H1 (cell line): ENCODE data around the gene GRK3.

ENCODE experiments used
- ATF3 ChIP-seq: IDR thresholded peaks from 2 replicates; pipeline ENCODE4 v1.6.1; 2011; ENCODE audit warnings: low read depth, mild to moderate bottlenecking, low read length; ENCODE audit not compliant: insufficient read depth
- CHD2 ChIP-seq: IDR thresholded peaks from 2 replicates; pipeline ENCODE4 v1.6.1; 2012; ENCODE audit warnings: low read length, improper control_type of control experiment
- CTCF ChIP-seq, 3 experiments: IDR thresholded peaks; 1 replicate in 2 of 3; 2 replicates in 1 of 3; pipeline versions ENCODE4 v1.5.1 to v1.6.1; 2011; ENCODE audit warnings: low read length in 3 of 3, mild to moderate bottlenecking in 3 of 3, inconsistent platforms in 2 of 3, low read depth in 1 of 3, moderate library complexity in 1 of 3; ENCODE audit not compliant: insufficient read depth in 1 of 3; ENCODE audit errors: control extremely low read depth in 1 of 3
- E2F6 ChIP-seq: IDR thresholded peaks from 2 replicates; pipeline ENCODE4 v1.6.1; 2012; ENCODE audit warnings: inconsistent platforms
- EGR1 ChIP-seq: IDR thresholded peaks from 2 replicates; pipeline ENCODE4 v1.6.1; 2011; ENCODE audit warnings: low read depth, low read length, borderline replicate concordance
- EZH2 ChIP-seq: fragments of 200-600 bp; sonication (generic); IDR thresholded peaks from 2 replicates; pipeline ENCODE4 v1.7.1; 2012; ENCODE audit warnings: low read depth, mild to moderate bottlenecking, moderate library complexity, low read length, inconsistent platforms; ENCODE audit not compliant: severe bottlenecking
- GABPA ChIP-seq: IDR thresholded peaks from 2 replicates; pipeline ENCODE4 v1.6.1; 2011; ENCODE audit warnings: mild to moderate bottlenecking, low read length, moderate library complexity, borderline replicate concordance; ENCODE audit not compliant: insufficient read depth
- GTF2F1 ChIP-seq: IDR thresholded peaks from 2 replicates; pipeline ENCODE4 v1.6.1; 2012; ENCODE audit warnings: low read depth, low read length, improper control_type of control experiment, borderline replicate concordance
- PHF8 ChIP-seq: fragments of 200-600 bp; sonication (generic); conservative IDR thresholded peaks from 2 replicates; pipeline ENCODE4 v1.7.1; 2012; ENCODE audit warnings: low read depth, mild to moderate bottlenecking, inconsistent platforms, low read length, moderate library complexity
- POLR2A ChIP-seq, 2 experiments: IDR thresholded peaks; 1 replicate in 1 of 2; 2 replicates in 1 of 2; pipeline ENCODE4 v1.6.1; 2011; ENCODE audit warnings: low read depth in 2 of 2, low read length in 2 of 2, mild to moderate bottlenecking in 2 of 2; ENCODE audit errors: control extremely low read depth in 1 of 2
- RFX5 ChIP-seq: IDR thresholded peaks from 2 replicates; pipeline ENCODE4 v1.6.1; 2011; ENCODE audit warnings: low read depth, low read length, improper control_type of control experiment, borderline replicate concordance
- SIRT6 ChIP-seq: IDR thresholded peaks from one replicate; pipeline ENCODE4 v1.7.1; 2012; ENCODE audit warnings: low read length, inconsistent platforms
- SP2 ChIP-seq: IDR thresholded peaks from 2 replicates; pipeline ENCODE4 v1.6.1; 2012; ENCODE audit warnings: mild to moderate bottlenecking, low read length, inconsistent platforms
- YY1 ChIP-seq: IDR thresholded peaks from 2 replicates; pipeline ENCODE4 v1.6.1; 2011; ENCODE audit warnings: low read depth, mild to moderate bottlenecking, low read length

- TF ChIP-seq GTF2F1 (no peak), EGR1 (no peak), CTCF (IDR thresholded peaks at IDR 0.05; ENCODE audit: control extremely low read depth in 1 of 3, insufficient read depth in 1 of 3, low read depth in 1 of 3, low read length in 3 of 3) (no peak), E2F6 (no peak), POLR2A (IDR thresholded peaks at IDR 0.05; ENCODE audit: control extremely low read depth in 1 of 2, low read depth in 2 of 2, low read length in 2 of 2) (no peak), YY1 (no peak), GABPA (no peak), EZH2 (no peak), PHF8 (no peak), ATF3 (no peak), CHD2 (no peak), SP2 (no peak), RFX5 (no peak), SIRT6 (no peak)
These were observed 8.9 kb upstream of the GRK3 start for GRCh38 chr22:25555586-25555985.
